H7 (cell line): Measurements from ENCODE around the gene RYR2. TPM values are rescaled to one million over a fixed set of nuclear protein-coding genes. Genes with fewer than 3 reads are reported as not detected.

Source experiments
- DNase-seq: peaks from one replicate; pipeline ENCODE4 v3.0.0; 2012
- H3K27me3 ChIP-seq: 2 replicates; pipeline ENCODE4 v1.6.0; 2011; ENCODE audit warnings: mild to moderate bottlenecking, low read length; ENCODE audit not compliant: control insufficient read depth, insufficient read depth
- H3K36me3 ChIP-seq: replicated peaks from 2 replicates; pipeline ENCODE4 v1.5.1; 2011; ENCODE audit warnings: low read length; ENCODE audit not compliant: control insufficient read depth, insufficient read depth
- H3K4me3 ChIP-seq: 2 replicates; pipeline ENCODE4 v1.5.1; 2011; ENCODE audit warnings: low read depth, mild to moderate bottlenecking, control low read depth, low read length, moderate library complexity; ENCODE audit not compliant: insufficient read depth
- total RNA-seq: library from RNA; depleted of rRNA; stranded (reverse); fragments of >200 nt; shearing (Covaris generic); gene quantifications from 2 replicates; pipeline ENCODE4 v1.2.3, GENCODE V29; 2014

RYR2 gene
- total RNA-seq, 1 experiment from 2014 or later, result 17.6 TPM

DNA sequence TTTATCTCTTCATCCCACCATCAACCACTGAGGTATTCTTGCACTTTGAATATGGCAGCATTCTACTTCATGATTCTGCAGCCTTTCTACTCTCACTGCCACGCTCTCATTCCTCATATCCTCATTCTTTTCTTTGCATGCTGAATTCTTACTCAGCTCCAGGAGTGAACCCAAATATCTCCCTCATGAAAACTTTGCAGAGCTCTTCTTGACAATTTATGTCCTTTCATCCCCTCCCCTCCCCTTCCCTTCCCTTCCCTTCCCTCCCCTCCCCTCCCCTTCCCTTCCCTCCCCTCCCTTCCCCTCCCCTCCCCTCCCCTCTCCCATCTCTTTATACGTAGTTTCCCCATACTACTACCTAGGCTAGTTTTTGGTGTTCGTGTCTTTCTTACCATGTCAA, 363.9 kb downstream of the RYR2 start:
- no peak for DNase-seq
- no peak overlapping the region for H3K4me3 ChIP-seq
- no peaks in the 10 kb centered on the region for H3K27me3 ChIP-seq
- no peaks in the 10 kb centered on the region for H3K36me3 ChIP-seq

DNA sequence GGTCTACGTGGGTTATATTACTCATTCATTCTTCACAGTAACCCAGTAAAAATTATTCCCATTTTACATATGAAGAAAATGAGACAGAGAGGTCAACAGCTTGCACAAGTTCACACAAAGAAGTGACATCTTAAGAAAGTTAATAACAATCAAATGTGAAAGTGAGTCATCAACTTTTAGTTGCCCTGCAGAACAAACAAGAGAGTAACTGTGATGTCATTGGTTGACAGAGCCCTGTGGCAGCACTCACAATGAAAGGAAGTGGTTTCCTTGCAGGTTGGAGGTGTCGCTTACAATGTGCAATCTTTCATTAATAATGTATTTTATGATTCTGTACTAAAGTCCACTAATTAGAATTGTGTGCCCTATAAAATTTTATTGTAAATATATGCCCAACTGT, 369.6 kb downstream of the RYR2 start:
- no peaks in the 10 kb centered on the region for H3K36me3 ChIP-seq
- no peak overlapping the region for H3K4me3 ChIP-seq
- DNase-seq, result no peak
- no peaks in the 10 kb centered on the region for H3K27me3 ChIP-seq

GRCh38 chr1:237416924-237417655, 375.1 kb downstream of the RYR2 start:
- Histone ChIP-seq H3K27me3 (no peaks in the 10 kb centered on the region), H3K36me3 (no peaks in the 10 kb centered on the region), H3K4me3 (no peak overlapping the region)
- no peak for DNase-seq

GRCh38 chr1:237428809-237429208, 386.8 kb downstream of the RYR2 start:
- Histone ChIP-seq H3K27me3 (no peaks in the 10 kb centered on the region; the same call in 1 of the 2 replicates), H3K4me3 (no peak overlapping the region), H3K36me3 (no peaks in the 10 kb centered on the region)
- DNase-seq, result no peak

GRCh38 chr1:237429252-237429651, 387.3 kb downstream of the RYR2 start:
- no peaks in the 10 kb centered on the region for H3K36me3 ChIP-seq
- no peaks in the 10 kb centered on the region; the same call in 1 of the 2 replicates for H3K27me3 ChIP-seq
- no peak for DNase-seq
- H3K4me3 ChIP-seq, result no peak overlapping the region

DNA sequence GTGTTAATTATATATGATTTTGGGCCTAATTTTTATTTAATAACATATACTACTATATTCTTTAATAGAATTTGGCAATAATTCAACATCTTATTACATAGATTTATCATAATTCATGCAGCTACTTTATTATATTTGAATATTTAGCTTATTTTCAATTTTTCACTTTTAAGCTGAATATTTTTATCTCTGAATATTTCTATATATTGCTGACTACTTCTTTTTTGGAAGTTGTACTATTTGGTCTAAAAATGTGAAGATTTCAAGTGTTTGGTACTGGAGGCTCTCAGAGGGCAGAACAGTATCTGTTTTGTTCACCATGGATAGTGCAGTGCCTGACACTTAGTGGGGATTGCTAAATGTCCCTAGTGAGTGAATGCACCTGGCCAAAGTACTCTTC, 389.5 kb downstream of the RYR2 start:
- no peak for DNase-seq
- Histone ChIP-seq H3K4me3 (no peak overlapping the region), H3K36me3 (no peaks in the 10 kb centered on the region), H3K27me3 (no peaks in the 10 kb centered on the region; the same call in 1 of the 2 replicates)

DNA sequence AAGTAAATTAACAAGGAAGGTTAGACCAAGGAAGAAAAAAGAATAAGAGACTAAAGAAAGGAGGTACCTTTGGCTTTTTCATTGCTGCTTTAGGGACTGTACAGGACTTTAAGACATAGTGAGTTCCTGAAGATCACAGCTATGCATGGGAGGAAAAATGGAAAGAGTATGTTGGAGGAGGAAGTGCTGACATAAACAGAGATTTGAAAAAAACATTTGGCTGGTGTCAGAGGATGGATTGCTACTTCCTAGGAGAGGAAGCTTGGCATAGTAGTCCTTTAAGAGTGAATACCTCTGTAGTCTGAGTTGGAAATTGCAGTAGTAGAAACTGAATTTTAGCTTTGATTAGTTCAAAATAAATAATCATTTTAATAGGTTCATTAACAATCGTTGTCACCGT, 398.4 kb downstream of the RYR2 start:
- Histone ChIP-seq H3K4me3 (no peak overlapping the region), H3K36me3 (no peaks in the 10 kb centered on the region), H3K27me3 (no peaks in the 10 kb centered on the region)
- DNase-seq, result no peak

DNA sequence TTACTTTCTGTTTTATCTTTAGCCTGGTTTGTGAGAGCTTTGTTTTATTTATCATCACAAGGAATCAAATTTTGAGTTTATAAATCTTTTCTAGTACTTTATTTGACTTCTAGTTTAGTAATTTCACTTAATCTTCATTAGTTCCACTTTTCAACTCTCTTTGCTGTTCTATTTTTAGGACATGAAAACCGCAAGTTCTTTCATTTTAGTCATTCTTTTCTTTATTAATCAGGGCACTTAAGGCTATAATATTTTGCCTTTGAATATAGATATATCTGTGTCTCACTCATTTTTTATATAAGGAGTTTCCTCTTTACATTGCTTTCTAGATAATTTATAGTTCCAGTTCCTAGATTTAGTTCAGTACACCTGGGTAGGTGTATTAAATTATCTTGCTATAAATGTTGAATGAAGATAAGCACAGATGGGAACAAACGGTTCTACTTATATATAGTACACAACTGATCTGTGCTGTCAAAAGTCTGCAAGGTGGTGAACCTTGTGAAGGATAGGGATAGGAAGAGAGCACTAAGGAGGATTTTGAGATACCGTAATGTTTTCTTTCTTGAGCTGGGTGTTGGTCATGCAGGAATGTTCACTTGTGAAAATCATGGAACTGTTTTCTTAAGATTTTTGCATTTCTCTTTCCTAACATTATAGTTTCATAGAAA, 402.3 kb downstream of the RYR2 start:
- Histone ChIP-seq H3K27me3 (no peaks in the 10 kb centered on the region), H3K4me3 (no peak overlapping the region), H3K36me3 (no peaks in the 10 kb centered on the region)
- DNase-seq, result no peak

- Histone ChIP-seq H3K36me3 (no peaks in the 10 kb centered on the region), H3K4me3 (no peak overlapping the region), H3K27me3 (no peaks in the 10 kb centered on the region)
- no peak for DNase-seq
These were observed 406.1 kb downstream of the RYR2 start for GRCh38 chr1:237448042-237448441.

- no peaks in the 10 kb centered on the region for H3K27me3 ChIP-seq
- no peak overlapping the region for H3K4me3 ChIP-seq
- DNase-seq, result no peak
- no peaks in the 10 kb centered on the region for H3K36me3 ChIP-seq
These were observed 415.6 kb downstream of the RYR2 start for GRCh38 chr1:237457573-237457972.

DNA sequence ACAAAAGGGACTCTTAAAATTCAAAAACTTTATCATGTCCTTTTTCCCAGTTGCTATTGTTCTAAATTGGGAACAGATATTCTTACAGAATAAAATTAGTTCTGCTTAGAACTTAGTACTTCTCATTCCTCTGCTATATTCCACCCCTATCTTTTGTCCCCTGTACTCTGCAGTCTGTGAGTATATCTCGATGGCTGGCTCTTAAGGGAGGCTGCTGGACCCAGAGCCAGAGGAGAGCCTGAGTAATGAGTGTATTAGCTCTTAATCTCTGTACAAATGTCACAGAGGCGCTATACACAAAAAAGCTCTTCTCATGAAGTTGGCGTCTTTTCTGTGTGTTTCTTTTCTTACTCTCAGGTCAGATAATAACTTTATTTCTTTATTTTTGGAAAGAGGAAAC, 425.3 kb downstream of the RYR2 start:
- DNase-seq, result no peak
- Histone ChIP-seq H3K36me3 (no peaks in the 10 kb centered on the region), H3K27me3 (no peaks in the 10 kb centered on the region), H3K4me3 (no peak overlapping the region)

DNA sequence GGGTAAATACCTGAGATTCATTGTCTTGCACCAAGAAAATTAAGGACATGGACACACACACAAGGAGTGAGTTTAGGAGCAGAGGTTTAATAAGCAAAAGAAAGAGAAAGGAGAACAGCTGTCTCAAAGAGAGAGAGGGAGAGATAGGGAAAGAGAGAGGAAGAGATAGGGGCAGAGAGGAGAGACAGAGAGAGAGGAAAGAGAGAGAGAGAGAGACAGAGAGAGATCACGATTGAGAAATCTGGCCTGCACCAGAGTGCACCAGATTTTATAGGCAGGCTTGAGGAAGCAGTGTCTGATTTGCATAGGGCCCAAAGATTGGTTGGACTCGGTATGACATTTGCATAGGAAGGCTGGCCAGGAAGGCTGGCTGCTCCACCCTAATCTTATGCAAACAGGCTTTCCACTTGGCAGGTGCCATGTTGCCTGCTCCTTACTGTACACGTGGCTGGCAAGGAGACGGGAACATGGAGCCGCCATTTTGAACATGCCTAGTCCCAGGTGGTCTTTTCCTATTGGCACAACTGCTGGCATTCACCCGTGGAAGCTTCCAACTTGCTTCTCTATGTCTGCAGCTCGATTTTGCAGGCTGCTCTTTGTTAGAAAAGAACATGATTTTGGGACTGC, 428.8 kb downstream of the RYR2 start:
- DNase-seq, result no peak
- H3K4me3 ChIP-seq, result no peak overlapping the region
- H3K27me3 ChIP-seq, result no peaks in the 10 kb centered on the region
- H3K36me3 ChIP-seq, result no peaks in the 10 kb centered on the region

DNA sequence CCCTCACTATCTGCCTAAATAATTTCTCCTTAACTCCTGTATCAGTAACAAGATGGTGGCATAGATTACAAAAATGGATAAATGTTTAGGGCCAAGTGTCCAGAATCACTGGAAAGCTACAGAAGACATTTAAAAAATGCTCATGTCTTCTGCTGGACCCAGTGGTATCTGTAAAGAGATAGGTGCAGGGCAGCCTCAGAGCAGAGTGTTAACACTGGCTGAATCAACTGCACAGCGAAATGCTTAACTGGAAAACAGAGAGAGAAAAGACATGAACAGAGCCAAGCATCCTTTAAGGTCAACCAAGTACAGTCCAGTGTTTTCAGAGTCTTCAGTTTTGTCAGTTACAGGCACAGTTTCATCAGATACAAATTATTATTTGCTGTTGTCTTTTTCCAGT, 429.4 kb downstream of the RYR2 start:
- DNase-seq, result no peak
- Histone ChIP-seq H3K36me3 (no peaks in the 10 kb centered on the region), H3K27me3 (no peaks in the 10 kb centered on the region), H3K4me3 (no peak overlapping the region)

DNA sequence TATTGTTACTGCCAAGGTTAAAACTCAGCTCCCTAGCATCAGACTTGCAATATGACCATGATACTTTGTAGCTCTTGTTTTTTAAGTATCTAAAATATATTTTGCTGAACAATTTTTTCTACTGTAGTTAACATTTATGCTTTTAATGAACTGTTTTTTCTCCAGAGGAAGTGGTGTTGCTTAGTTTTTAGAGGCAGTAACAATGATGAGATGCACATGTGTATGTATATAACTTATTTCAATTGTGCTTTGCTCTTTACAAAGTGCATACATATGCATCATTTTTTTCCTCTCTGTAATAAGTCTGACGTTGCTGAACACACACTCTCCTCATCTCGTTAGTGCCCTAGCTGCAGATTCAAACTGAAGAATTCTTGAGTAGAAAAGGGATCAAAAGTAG, 430.0 kb downstream of the RYR2 start:
- H3K36me3 ChIP-seq, result no peaks in the 10 kb centered on the region
- no peak overlapping the region for H3K4me3 ChIP-seq
- no peak for DNase-seq
- no peaks in the 10 kb centered on the region for H3K27me3 ChIP-seq

GRCh38 chr1:237473854-237474253, 431.9 kb downstream of the RYR2 start:
- Histone ChIP-seq H3K36me3 (no peaks in the 10 kb centered on the region), H3K4me3 (no peak overlapping the region), H3K27me3 (no peaks in the 10 kb centered on the region)
- DNase-seq, result no peak
